Stimulated activated CD8-positive, alpha-beta memory T cell treated with anti-CD3 and anti-CD28 coated beads, Interleukin-15, amount 100 ng/mL, for 24 hours (primary cell): ENCODE measurements around the gene PCDHGA9.
"Not testable (repeated sequence)": the region's sequence is repeated elsewhere in the genome, so short reads cannot be mapped to it uniquely, and the experiment has no call there.

Experiments used
- DNase-seq: peaks from one replicate; pipeline ENCODE4 v3.0.0-alpha.2; 2020; ENCODE audit warnings: low read depth

PCDHGA9 gene

DNA sequence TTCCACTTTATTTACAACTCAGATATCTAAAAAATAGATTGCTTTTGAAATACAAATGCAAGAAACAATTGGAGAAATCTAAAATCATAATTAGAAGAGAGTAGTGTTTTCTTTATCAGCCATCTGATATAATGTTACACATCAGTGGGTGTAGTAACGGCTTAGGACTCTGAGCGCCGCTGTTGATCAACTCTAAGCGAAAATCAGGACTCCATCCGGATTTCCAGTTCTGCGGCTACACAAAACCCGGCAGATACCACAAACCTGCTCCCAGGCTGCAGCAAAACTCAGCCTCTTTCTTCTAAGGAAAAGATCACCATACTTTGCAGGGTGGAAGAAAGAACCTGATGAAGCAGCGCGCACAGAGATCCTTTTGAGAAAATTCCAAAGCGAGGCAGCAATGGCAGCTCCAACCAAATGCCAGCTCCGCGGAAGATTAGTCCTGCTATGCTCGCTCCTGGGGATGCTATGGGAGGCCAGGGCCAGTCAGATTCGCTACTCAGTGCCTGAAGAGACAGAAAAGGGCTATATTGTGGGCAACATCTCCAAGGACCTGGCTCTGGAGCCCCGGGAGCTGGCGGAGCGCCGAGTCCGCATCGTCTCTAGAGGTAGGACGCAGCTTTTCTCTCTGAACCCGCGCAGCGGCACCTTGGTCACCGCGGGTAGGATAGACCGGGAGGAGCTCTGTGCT is at the start of gene PCDHGA9:
PCDHGA9 (plus strand) TSS at position 226 of the 691 bp plus-strand sequence; CDS start at position 401, 175 bp downstream.
- DNase-seq, result no peak

- no peak for DNase-seq
These were observed 47.6 kb upstream of the PCDHGA9 start, which contains the start of gene PCDHGA4 for GRCh38 chr5:141354900-141355469. PCDHGA4 (plus strand) TSS chr5:141355021; CDS start chr5:141355108, 87 bp downstream.

- DNase-seq, result no peak
These were observed 46.9 kb upstream of the PCDHGA9 start for GRCh38 chr5:141355641-141356040.

DNA sequence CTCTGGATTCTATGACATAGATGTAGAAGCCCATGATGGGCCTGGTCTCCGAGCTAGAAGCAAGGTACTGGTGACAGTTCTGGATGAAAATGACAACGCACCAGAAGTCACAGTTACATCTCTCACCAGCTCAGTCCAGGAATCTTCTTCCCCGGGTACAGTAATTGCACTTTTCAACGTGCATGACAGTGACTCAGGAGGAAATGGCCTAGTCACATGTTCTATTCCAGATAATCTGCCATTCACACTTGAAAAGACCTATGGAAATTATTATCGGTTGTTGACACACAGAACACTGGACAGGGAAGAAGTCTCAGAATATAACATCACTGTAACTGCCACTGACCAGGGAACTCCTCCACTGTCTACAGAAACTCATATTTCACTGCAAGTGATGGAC is 46.4 kb upstream of the PCDHGA9 start:
- no peak for DNase-seq

DNA sequence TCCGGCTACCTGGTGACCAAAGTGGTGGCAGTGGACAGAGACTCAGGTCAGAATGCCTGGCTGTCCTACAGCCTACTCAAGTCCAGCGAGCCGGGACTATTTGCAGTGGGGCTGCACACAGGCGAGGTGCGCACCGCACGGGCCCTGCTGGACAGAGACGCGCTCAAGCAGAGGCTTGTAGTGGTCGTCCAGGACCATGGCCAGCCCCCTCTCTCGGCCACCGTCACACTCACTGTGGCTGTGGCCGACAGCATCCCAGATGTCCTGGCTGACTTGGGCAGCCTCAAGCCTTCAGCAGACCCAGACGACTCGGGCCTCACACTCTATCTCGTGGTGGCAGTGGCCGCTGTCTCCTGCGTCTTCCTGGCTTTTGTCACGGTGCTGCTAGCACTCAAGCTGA is 45.6 kb upstream of the PCDHGA9 start:
- DNase-seq, result no peak

- DNase-seq, result no peak
These were observed 42.7 kb upstream of the PCDHGA9 start, which contains the start of gene PCDHGB2 for GRCh38 chr5:141359790-141360426. PCDHGB2 (plus strand) TSS chr5:141359994; CDS start chr5:141360136, 142 bp downstream.

GRCh38 chr5:141360685-141361084 is 41.9 kb upstream of the PCDHGA9 start:
- DNase-seq, result no peak

- DNase-seq, result no peak
These were observed 39.9 kb upstream of the PCDHGA9 start for GRCh38 chr5:141362719-141363118.

- DNase-seq, result no peak
These were observed 38.5 kb upstream of the PCDHGA9 start, which contains the start of gene PCDHGA5 for GRCh38 chr5:141363952-141364660. PCDHGA5 (plus strand) TSS chr5:141364162; CDS start chr5:141364331, 169 bp downstream.

GRCh38 chr5:141366016-141366896 is 36.3 kb upstream of the PCDHGA9 start:
- DNase-seq, result no peak

DNA sequence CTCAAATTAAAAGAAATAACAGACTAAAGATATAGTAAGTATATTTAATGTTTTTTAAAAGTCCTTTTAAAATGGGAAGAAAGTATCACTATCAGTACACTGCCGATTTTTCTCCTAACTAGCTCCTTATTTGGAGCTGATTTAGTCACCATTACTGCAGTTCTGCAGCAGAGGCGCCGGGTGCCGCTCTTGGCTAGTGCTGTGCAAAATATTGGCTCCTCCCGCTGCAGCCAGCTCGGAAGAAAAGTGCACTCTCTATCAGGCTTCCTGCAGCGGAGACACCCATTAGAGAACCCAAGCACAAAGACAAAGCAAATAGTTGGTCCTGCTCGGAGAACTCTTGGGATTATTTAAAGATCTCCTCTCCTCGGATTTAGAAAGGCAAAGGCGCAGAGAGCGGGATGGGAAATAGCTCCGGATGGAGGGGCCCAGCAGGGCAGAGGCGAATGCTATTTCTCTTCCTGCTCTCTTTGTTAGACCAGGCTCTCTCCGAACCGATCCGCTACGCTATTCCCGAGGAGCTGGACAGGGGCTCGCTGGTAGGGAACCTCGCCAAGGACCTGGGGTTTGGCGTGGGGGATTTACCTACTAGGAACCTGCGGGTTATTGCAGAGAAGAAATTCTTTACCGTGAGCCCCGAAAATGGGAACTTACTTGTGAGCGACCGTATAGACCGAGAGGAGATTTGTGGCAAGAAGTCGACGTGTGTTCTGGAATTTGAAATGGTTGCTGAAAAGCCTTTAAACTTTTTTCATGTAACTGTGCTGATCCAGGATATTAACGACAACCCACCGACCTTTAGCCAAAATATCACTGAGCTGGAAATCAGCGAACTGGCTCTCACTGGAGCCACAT is 32.4 kb upstream of the PCDHGA9 start, which contains the start of gene PCDHGB3:
PCDHGB3 (plus strand) TSS at position 249 of the 855 bp plus-strand sequence; CDS start at position 402, 153 bp downstream.
- DNase-seq, result no peak

- no peak for DNase-seq
These were observed 30.8 kb upstream of the PCDHGA9 start for GRCh38 chr5:141371572-141372475.

- no peak for DNase-seq
These were observed 28.8 kb upstream of the PCDHGA9 start, which contains the start of gene PCDHGA6 for GRCh38 chr5:141373673-141374317. PCDHGA6 (plus strand) TSS chr5:141373891; CDS start chr5:141374084, 193 bp downstream.

DNA sequence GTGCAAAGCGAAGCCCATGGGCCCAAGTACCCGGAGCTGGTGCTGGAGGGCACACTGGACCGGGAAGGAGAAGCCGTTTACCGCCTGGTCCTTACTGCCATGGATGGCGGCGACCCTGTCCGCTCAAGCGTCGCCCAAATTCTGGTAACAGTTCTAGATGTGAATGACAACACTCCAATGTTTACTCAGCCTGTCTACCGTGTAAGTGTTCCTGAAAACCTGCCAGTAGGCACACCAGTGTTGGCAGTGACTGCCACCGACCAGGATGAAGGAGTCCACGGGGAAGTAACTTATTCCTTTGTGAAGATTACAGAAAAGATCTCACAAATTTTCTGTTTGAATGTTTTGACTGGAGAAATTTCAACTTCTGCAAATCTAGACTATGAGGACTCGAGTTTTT is 28.0 kb upstream of the PCDHGA9 start:
- no peak for DNase-seq

GRCh38 chr5:141375444-141376155 is 27.0 kb upstream of the PCDHGA9 start:
- not testable (repeated sequence) for DNase-seq

GRCh38 chr5:141382469-141383294 is 19.9 kb upstream of the PCDHGA9 start, which contains the start of gene PCDHGA7:
PCDHGA7 (plus strand) TSS chr5:141382742; CDS start chr5:141382900, 158 bp downstream.
- DNase-seq, result no peak

GRCh38 chr5:141383345-141383744 is 19.2 kb upstream of the PCDHGA9 start:
- no peak for DNase-seq
